ENCODE data around the gene KCNJ2. TPM values are rescaled to one million over a fixed set of nuclear protein-coding genes. Genes with fewer than 3 reads are reported as not detected.

The KCNJ2 gene
- total RNA-seq, 1 donor from 2014 or later: 3.2 TPM

GRCh38 chr17:70158591-70158990 is 10.7 kb upstream of the KCNJ2 start:
- no peak for DNase-seq (ENCODE audit: low spot score)

- DNase-seq (ENCODE audit: low spot score): no peak
These were observed 9.4 kb upstream of the KCNJ2 start for GRCh38 chr17:70159980-70160379.

- DNase-seq (ENCODE audit: low spot score): no peak
These were observed 7.8 kb upstream of the KCNJ2 start for GRCh38 chr17:70161519-70161918.

DNA sequence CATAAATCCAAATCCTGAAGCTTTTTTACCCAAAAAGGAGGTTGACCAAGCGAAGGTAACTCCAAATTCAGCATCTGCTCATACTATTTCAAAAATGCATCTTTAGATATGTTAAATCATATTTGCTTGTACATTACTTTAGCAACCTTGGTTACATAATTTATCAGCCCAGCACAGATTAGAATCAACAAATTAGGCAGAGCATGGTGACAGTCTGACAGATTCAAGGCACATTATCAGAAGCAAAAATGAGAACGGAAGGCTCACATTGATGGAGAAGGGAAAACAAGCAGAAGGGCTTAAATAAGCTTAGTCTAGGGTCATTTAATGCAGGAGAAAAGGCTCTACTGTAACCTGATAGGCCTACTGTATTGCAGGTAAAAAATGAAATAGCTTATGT is 3.9 kb upstream of the KCNJ2 start:
- DNase-seq (ENCODE audit: low spot score): no peak

- no peak for DNase-seq (ENCODE audit: low spot score)
These were observed 2.7 kb upstream of the KCNJ2 start for GRCh38 chr17:70166615-70167014.

- no peak for DNase-seq (ENCODE audit: low spot score)
These were observed 1.0 kb upstream of the KCNJ2 start for GRCh38 chr17:70168044-70168976.

DNA sequence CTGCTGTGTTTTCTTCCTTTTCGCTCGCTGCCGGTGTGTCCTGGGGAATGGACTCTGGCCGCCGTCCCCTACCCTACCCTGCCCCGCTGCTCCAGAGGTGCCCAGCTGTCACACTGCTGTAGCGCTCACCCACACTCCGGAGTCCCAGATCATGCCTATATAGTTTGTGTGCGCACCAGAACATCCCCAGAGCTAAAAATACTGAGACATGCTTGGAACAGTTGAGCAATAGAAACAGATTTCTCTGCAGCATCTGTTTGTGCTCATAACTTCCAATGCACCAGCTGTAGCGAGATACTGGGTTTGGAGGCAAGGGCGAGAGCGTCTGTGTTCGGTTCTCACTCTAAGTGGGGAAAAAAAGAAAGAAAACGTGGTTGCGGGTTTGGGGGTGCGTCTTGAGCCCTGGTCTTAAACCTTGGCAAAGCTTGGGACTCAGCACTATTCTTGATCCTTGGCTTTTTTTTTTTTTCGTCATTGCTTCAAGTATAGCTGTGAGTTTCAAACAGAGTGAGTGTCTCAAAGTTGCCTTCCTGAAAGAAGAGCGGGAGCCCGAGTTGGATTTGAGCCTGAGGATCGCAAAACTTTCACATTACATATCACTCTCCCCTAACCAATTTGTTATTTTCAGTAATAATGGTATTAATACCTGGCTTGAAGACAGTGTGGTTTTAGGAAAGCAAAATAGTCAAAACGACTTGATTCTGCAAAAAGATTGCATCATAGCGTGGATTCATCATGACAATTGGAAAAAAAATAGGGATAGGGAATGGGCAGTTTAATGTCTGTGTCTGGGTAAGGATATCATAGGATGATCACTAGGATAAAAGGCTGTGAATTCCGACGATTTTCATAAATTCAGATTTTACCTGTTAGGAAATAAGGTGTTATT is 621 bp downstream of the KCNJ2 start:
- no peak for DNase-seq (ENCODE audit: low spot score)

- DNase-seq (ENCODE audit: low spot score): no peak
These were observed 1.8 kb downstream of the KCNJ2 start for GRCh38 chr17:70171159-70171558.

GRCh38 chr17:70172449-70172848 is 3.1 kb downstream of the KCNJ2 start:
- DNase-seq (ENCODE audit: low spot score): no peak

DNA sequence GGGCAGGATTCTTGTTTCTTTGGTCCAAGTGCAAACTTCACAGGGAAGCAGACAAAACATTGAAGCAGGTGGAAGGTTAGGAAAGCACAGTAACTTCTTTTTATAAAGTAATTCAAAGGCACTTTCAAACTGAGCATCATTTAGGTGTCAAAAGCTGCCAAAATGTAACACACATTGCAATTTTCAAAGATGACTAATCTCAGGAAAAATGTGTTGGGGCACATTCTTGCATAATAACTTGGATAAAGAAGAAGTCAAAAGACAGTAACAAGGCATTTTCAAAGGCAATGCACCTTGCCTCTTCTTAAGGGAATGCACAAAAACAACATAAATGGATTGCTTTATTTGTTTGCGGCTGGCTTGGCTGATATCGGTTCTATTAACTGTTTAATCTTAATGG is 3.6 kb downstream of the KCNJ2 start:
- DNase-seq (ENCODE audit: low spot score): no peak

GRCh38 chr17:70173681-70174080 is 4.3 kb downstream of the KCNJ2 start:
- no peak for DNase-seq (ENCODE audit: low spot score)

DNA sequence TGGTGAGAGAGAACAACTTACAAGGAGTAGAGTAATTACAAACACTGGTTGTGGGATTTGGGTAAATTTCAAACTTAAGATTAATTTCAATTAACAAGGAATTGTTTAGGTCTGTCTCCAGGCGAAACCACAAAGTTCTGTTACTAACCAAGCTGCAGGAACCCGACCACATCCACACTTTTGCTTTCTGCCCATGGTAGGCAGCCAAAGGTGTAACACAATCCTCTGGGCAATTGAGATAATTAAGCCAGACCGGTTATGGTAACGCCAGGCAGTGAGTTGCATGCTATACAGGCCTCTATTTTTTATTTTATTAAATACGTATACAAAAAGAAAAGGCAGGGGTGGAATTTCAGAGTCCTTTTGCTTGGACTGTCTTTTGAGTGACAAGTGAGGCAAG is 12.0 kb downstream of the KCNJ2 start:
- no peak for DNase-seq (ENCODE audit: low spot score)

DNA sequence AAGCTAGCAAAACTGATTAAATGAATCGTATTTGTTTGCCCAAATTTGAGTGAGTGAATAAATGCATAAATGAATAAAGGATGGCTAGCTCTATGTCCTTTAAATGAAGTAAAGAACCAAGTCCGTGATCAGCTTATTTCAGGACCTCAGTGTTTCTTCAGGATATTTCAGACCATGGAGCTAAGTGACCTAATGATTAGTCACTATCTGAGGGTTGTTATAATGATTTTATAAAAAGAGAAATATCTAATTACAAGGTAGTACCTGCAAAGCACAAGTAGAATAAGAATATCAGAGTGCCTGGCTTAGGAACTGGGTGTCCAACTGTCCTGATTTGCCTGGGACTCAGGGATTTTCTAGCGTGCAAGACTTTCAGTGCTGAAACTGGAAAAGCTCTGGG is 12.5 kb downstream of the KCNJ2 start:
- DNase-seq (ENCODE audit: low spot score): no peak

DNA sequence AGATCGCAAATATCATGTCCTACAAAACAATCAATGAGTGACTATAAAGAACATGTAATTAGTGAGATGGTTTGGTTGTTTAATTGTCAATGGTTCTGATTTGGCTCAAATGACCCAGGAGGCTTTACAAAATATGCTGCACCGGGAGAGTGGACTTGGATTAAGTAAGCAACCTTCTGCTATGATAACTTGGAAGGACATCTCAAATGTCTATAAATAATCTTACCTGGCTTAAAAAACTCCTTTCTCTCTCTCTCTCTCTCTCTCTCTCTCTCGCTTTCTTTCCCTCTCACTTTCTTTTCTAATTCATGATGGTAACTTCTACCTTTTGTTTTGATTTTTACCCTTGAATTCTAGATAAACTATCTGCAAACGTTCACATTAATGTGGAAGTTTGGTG is 14.2 kb downstream of the KCNJ2 start:
- no peak for DNase-seq (ENCODE audit: low spot score)

DNA sequence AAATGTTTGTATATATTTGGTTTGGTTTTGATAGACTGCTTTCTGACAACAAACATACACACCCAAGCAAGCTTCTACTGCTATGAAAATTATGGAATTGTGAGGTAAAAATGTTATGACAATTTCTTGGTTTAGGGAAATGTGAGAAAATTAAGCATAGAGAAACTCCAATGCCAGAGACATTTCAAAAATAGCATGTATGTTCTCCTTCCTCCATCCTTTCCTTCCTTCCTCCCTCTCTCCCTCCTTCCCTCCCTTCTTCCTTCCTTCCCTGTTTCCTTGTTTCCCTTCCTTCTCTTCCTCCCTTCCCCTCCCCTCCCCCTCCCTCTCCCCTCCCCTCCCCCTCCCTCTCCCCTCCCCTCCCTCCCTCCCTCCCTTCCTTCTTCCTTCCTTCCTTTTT is 14.9 kb downstream of the KCNJ2 start:
- no peak for DNase-seq (ENCODE audit: low spot score)

GRCh38 chr17:70184770-70185169 is 15.4 kb downstream of the KCNJ2 start:
- DNase-seq (ENCODE audit: low spot score): no peak

DNA sequence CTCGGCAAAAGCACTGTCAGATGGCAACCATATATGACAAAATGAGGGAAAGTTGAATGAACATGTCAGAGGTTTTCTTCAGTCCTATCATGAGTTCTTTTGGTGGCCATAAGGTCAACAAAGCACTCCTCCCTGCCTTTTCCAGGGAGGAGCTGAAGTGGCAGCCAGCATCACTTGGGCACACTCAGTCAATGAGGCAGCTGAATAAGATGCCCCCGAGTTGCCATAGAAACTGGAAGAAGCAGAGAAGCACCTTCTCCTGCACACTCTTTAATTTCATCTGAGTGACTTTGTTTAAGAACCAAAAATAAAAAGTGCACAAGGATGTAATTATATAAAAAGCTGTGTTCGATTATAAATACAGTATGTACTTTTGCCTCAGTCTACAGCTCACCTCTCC is 16.0 kb downstream of the KCNJ2 start:
- no peak for DNase-seq (ENCODE audit: low spot score)

- DNase-seq (ENCODE audit: low spot score): no peak
These were observed 18.1 kb downstream of the KCNJ2 start for GRCh38 chr17:70187383-70187782.

- DNase-seq (ENCODE audit: low spot score): no peak
These were observed 21.9 kb downstream of the KCNJ2 start for GRCh38 chr17:70190959-70191805.

DNA sequence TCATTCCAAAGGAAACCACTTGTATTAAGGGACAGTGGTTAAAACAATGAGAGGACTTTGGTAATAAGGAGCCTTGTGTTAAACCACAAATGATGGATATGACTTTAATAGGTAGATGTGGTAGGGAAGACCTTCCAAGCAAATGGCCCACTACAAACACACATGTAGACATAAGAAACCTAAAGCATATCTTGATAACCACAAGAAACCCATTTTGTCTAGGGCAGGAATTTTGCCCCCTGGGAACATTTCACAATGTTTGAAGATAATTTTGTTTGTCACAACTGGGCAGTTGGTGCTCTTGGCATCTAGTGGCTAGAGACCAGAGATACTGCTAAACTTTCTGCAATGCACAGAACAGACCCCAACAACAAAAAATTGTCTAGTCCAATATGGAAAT is 25.8 kb downstream of the KCNJ2 start:
- no peak for DNase-seq (ENCODE audit: low spot score)

- no peak for DNase-seq (ENCODE audit: low spot score)
These were observed 32.6 kb downstream of the KCNJ2 start for GRCh38 chr17:70201872-70202419.
